Measurements from ENCODE around the gene ATG4D. TPM values are rescaled to one million over a fixed set of nuclear protein-coding genes. Genes with fewer than 3 reads are reported as not detected.
A peak's percentile ranks its signal among the peaks of the same experiment; 100 is the strongest.

Gene ATG4D
- 30.3 and 37.5 TPM in 2 replicates for total RNA-seq

DNA sequence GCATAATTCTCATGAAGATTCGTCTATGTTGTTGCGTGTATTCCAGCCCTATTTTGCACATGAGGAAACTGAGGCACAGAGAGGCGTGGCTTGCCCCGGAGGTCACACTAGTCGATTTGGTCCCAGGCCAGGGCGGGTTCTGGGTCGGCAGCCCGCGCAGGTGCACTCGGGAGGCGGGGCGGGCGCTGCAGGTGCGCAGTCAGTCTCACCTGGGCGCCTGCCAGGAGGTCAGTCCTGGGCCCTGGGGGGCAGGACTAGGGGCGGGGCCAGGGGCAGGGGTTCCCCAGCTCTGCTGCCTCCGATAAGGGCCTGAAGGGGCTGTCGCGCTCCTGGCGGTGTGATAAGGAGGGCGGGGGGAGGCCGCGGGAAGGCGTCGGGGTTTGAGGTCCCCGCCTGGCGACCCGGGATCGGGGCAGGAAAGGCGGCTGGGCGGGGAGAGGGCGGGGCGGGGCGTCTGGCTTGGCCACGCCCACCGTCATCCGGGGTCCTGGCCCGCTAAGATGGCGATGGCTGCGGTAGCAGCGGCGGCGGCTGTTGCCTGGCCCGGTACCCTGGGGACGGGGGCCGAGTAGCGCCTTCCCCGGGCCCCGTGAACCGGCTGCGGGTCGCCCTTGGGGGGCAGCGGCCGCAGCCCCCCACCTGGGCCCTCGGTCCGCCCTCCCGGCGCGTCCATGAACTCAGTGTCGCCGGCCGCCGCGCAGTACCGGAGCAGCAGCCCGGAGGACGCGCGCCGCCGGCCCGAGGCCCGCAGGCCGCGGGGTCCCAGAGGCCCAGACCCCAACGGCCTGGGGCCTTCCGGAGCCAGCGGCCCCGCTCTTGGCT lies at the start of gene ATG4D:
Gene ATG4D (plus strand): TSS at position 485 of the 822 bp plus-strand sequence. CDS start 187 bp downstream, at position 672.
- FAIRE-seq, result no peak
- TF ChIP-seq, protein P1, sequence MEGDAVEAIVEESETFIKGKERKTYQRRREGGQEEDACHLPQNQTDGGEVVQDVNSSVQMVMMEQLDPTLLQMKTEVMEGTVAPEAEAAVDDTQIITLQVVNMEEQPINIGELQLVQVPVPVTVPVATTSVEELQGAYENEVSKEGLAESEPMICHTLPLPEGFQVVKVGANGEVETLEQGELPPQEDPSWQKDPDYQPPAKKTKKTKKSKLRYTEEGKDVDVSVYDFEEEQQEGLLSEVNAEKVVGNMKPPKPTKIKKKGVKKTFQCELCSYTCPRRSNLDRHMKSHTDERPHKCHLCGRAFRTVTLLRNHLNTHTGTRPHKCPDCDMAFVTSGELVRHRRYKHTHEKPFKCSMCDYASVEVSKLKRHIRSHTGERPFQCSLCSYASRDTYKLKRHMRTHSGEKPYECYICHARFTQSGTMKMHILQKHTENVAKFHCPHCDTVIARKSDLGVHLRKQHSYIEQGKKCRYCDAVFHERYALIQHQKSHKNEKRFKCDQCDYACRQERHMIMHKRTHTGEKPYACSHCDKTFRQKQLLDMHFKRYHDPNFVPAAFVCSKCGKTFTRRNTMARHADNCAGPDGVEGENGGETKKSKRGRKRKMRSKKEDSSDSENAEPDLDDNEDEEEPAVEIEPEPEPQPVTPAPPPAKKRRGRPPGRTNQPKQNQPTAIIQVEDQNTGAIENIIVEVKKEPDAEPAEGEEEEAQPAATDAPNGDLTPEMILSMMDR (IDR thresholded peaks at IDR 0.05; ENCODE audit: insufficient read depth, low read length, severe bottlenecking), result no peak
- peak; percentile 52 for DNase-seq (ENCODE audit: low read depth)
- Histone ChIP-seq H3K36me3 (ENCODE audit: control insufficient read depth, insufficient read depth, low read length) (peaks cover 14% of the 10 kb centered on the region), H3K4me3 (ENCODE audit: low read depth, low read length) (peak within 1 kb of the TSS; percentile 48), H3K27me3 (ENCODE audit: control insufficient read depth, insufficient read depth, low read length) (no peaks in the 10 kb centered on the region)

DNA sequence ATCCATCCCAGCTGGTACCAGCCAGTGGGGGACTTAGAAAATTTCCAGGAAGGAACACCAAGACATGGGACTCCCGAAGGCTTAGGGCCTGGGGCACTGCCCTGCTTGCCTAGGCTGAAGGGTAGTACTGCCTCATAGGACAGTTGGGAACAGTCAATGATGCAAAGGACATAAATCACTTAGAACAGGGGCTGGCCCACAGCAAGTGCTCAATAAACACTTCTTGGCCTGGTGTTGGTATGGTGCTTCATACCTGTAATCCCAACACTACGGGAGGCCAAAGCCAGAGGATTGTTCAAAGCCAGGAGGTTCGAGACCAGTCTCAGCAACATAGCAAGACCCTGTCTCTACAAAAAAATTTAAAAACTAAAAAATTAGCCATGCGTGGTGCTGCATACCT lies 46.3 kb upstream of the ATG4D start:
- no peaks in the 10 kb centered on the region for H3K27me3 ChIP-seq (ENCODE audit: control insufficient read depth, insufficient read depth, low read length)
- FAIRE-seq (no peak), DNase-seq (ENCODE audit: low read depth) (no peak)
- TF ChIP-seq, protein P1 (IDR thresholded peaks at IDR 0.05; ENCODE audit: insufficient read depth, low read length, severe bottlenecking), result no peak
- peaks cover 13% of the 10 kb centered on the region for H3K36me3 ChIP-seq (ENCODE audit: control insufficient read depth, insufficient read depth, low read length)
- H3K4me3 ChIP-seq (ENCODE audit: low read depth, low read length), result no peak overlapping the region

DNA sequence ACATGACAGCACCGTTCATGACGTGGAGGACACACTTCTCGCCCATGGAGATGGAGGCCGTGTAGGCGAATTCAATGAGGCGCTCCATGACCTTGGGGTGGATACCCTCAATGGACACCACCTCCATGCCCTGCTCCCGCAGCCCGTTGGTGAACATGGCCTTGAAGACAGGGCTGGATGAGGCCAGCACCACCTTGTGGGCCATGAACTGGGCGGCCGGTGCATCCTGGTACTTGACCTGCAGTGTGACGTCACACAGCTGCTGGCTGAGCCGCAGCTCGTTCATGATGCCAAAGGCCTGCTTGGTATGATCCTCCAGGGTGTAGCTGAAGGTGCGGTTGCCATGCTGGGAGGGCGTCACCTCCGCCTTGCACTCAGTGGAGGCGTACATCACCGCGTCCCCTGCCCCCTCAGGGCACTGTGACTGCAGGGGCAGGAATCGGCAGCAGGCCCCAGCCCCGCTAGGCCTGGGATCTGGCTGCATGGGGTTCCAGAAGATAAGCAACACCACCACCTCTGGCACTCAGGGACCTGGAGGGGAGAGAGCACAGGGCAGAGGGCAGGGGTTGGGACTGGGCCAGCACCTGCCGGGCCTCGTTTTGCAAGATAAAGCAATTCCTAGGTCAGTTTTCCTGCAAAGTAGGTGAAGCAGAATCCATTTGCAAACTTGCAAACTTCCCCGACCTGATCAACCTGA lies 44.0 kb upstream of the ATG4D start:
- FAIRE-seq (no peak), DNase-seq (ENCODE audit: low read depth) (no peak)
- TF ChIP-seq, protein P1 (IDR thresholded peaks at IDR 0.05; ENCODE audit: insufficient read depth, low read length, severe bottlenecking), result no peak
- Histone ChIP-seq H3K4me3 (ENCODE audit: low read depth, low read length) (no peak overlapping the region), H3K36me3 (ENCODE audit: control insufficient read depth, insufficient read depth, low read length) (peaks cover 10% of the 10 kb centered on the region), H3K27me3 (ENCODE audit: control insufficient read depth, insufficient read depth, low read length) (no peaks in the 10 kb centered on the region)

DNA sequence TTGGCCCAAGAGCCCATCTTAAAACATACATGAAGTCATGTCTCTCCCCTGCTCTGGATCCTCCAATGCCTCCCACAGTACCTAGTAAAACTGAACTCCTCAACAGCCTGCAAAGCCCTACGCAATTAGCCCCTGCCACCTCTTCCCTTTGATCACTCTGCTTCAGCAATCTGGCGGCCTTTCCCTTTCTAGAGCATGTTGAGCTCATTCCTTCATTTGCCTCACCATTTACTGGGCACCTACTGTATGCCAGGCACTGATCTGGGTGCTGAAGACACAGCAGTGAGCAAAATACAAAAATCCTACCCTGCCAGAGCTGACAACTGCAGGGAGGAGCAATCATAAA lies 43.5 kb upstream of the ATG4D start:
- no peak for DNase-seq (ENCODE audit: low read depth)
- TF ChIP-seq, protein P1 (IDR thresholded peaks at IDR 0.05; ENCODE audit: insufficient read depth, low read length, severe bottlenecking), result no peak
- Histone ChIP-seq H3K27me3 (ENCODE audit: control insufficient read depth, insufficient read depth, low read length) (no peaks in the 10 kb centered on the region), H3K4me3 (ENCODE audit: low read depth, low read length) (no peak overlapping the region), H3K36me3 (ENCODE audit: control insufficient read depth, insufficient read depth, low read length) (peaks cover 9% of the 10 kb centered on the region)
- FAIRE-seq, result no peak

DNA sequence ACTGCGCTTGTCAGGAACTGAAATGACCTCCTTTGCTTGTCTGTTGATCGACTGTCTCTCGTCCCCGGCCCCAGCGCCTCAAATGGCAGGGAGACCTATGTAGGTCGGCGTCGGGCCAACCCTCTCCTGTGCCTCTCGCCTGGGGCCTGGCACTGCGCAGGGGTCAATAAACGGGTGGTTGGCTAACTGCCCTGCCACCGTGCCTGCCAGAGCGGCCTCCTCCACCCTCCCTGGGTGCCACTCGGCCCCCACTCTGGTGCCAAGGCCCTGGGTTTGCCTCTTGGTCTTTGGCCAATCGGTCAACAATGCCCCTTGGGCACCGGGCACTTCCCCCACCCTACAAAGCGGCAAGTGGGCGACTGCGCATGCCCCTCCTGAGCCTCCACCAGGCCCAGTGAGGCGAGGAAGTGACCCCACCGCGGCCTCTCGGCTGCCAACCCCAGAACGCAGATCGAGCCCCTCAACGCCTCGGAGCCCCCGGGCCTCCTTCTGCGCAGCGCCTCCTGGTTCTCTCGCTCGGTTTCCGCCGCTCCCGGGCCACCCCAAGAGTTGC lies 41.7 kb upstream of the ATG4D start:
- no peak for FAIRE-seq
- no peak for DNase-seq (ENCODE audit: low read depth)
- Histone ChIP-seq H3K4me3 (ENCODE audit: low read depth, low read length) (peak overlapping the region; percentile 95), H3K36me3 (ENCODE audit: control insufficient read depth, insufficient read depth, low read length) (peaks cover 9% of the 10 kb centered on the region), H3K27me3 (ENCODE audit: control insufficient read depth, insufficient read depth, low read length) (no peaks in the 10 kb centered on the region)
- TF ChIP-seq, protein P1 (IDR thresholded peaks at IDR 0.05; ENCODE audit: insufficient read depth, low read length, severe bottlenecking), result no peak
